SK-N-SH (cell line): Measurements from ENCODE around the gene LMBR1.

Experiments
- CTCF ChIP-seq: fragments of 200-600 bp; sonication (generic); IDR thresholded peaks from 2 replicates; pipeline ENCODE4 v1.6.1; 2017; ENCODE audit warnings: antibody characterized with exemption, mild to moderate bottlenecking, moderate library complexity
- JUND ChIP-seq: IDR thresholded peaks from 2 replicates; pipeline ENCODE4 v1.4.0; 2012

- TF ChIP-seq CTCF, result no peak
- no peak for TF ChIP-seq JUND
Measured at GRCh38 chr7:156655251-156655650, 237.7 kb downstream of the LMBR1 start.
